Psoas muscle (tissue), 8 donors: ENCODE results near the gene HSD17B8. TPM values are rescaled to one million over a fixed set of nuclear protein-coding genes. Genes with fewer than 3 reads are reported as not detected.

Experiments
- ATAC-seq, 4 donors: fragments of 200-7000 bp; cut with Tn5 transposase; one replicate each; pipeline ENCODE4 v1.9.1; 2020; ENCODE audit warnings: moderate library complexity in 3 of 4, mild to moderate bottlenecking in 2 of 4
- DNase-seq, 2 donors: peaks; one replicate each; pipeline ENCODE4 v3.0.0-alpha.2; 2020
- H3K27ac ChIP-seq: fragments of 200-600 bp; one replicate; pipeline ENCODE4 v1.8.0; 2022
- H3K27me3 ChIP-seq, 3 donors: fragments of 200-600 bp in 1 of 3; one replicate each; pipeline versions ENCODE4 v1.6.1 to v1.8.0; 2013 to 2022; ENCODE audit warnings: low read length in 2 of 3, mild to moderate bottlenecking in 2 of 3, moderate library complexity in 1 of 3; ENCODE audit not compliant: insufficient read depth in 3 of 3
- H3K36me3 ChIP-seq, 2 donors: fragments of 200-600 bp in 1 of 2; one replicate each; pipeline versions ENCODE4 v1.6.1 to v1.8.0; 2013 to 2022; ENCODE audit warnings: low read depth in 1 of 2, mild to moderate bottlenecking in 1 of 2, moderate library complexity in 1 of 2; ENCODE audit not compliant: insufficient read depth in 1 of 2
- H3K4me1 ChIP-seq: fragments of 200-600 bp; one replicate; pipeline ENCODE4 v1.8.0; 2022
- H3K4me3 ChIP-seq: fragments of 200-600 bp; one replicate; pipeline ENCODE4 v1.8.0; 2022; ENCODE audit warnings: mild to moderate bottlenecking
- H3K9me3 ChIP-seq: fragments of 200-600 bp; one replicate; pipeline ENCODE4 v1.8.0; 2022
- CTCF ChIP-seq: fragments of 200-600 bp; IDR thresholded peaks from one replicate; pipeline ENCODE4 v1.8.0; 2022; ENCODE audit warnings: antibody characterized with exemption
- WGBS, 3 donors: extraction: QIAGEN DNeasy Blood & Tissue Kit; methylation state at CpG; one replicate each; pipeline versions ENCODE4 v1.1.6 to v1.1.7; 2013; 5-methylcytosine and 5-hydroxymethylcytosine counted together
- intact Hi-C, 2 donors: fragments of 100-400 bp; cut with DNase I; formaldehyde crosslinking; loops; one replicate each; pipeline versions ENCODE4 v1.11.0 to v1.14.2; 2022
- polyA plus RNA-seq, 3 donors: library from polyadenylated mRNA; stranded (reverse); fragments of 200-250 nt; gene quantifications; one replicate each; pipeline ENCODE4 v1.2.3, GENCODE V29; 2013
- total RNA-seq, 4 donors: library from RNA; stranded (reverse); fragmentation: NEBNext Ultra II Directional in 2 of 4; extraction: Animal tissue kit (Norgen Biotek cat#: 25700) in 2 of 4; gene quantifications; one replicate each; pipeline versions ENCODE4 v1.2.1 to v1.2.4, GENCODE V29; 2021 to 2023
- donor health status: healthy with polysubstance abuse.
- donor health status: DM: no; HTN: no; CAD: no; lungs with moderate emphysema.
- donor health status: Bipolar disorder and iron deficiency.
- donor health status: healthy.
- donor health status: DM: yes; HTN: yes; CAD: no.
- donor health status: DM: no; HTN: no; CAD: no.
- donor health status: DM: no; HTN: no; CAD: no.
- donor health status: DM: yes; HTN: yes; CAD: no.

Gene HSD17B8
- total and polyA plus RNA-seq, 7 donors = 5.3 to 18.9 (median 10.3) TPM

- peak in 1 of 2 donors; percentile 43 for DNase-seq
- ATAC-seq = peak; percentile 29 to 67 (median 38)
- TF ChIP-seq CTCF = no peak
- Histone ChIP-seq H3K27ac (no peak overlapping the region), H3K27me3 (no peaks in the 10 kb centered on the region), H3K4me1 (peaks cover 5% of the 10 kb centered on the region), H3K36me3 (no peaks in the 10 kb centered on the region), H3K4me3 (peak overlapping the region; percentile 70), H3K9me3 (no peaks in the 10 kb centered on the region)
- intact Hi-C loops = loop anchor here (1.0 to 2.0 kb wide), 3 partner anchors 36 to 88 kb away; no protein-coding TSS in a partner anchor
- 16 to 24% (median 17%) methylated on average over 13 of the region's 13 CpGs for WGBS, 3 donors
Observed at GRCh38 chr6:33160728-33161344, 43.6 kb upstream of the HSD17B8 start.

- TF ChIP-seq CTCF = peak; percentile 91
- Histone ChIP-seq H3K27ac (no peak overlapping the region), H3K4me3 (peak overlapping the region; percentile 70), H3K4me1 (peaks cover 5% of the 10 kb centered on the region), H3K36me3 (no peaks in the 10 kb centered on the region), H3K27me3 (no peaks in the 10 kb centered on the region), H3K9me3 (no peaks in the 10 kb centered on the region)
- WGBS, 3 donors = 6 to 7% (median 6%) methylated on average over 44 to 58 of the region's 58 CpGs
- DNase-seq (peak; percentile 84 to 90), ATAC-seq (peak; percentile 92 to 100 (median 94))
- intact Hi-C loops = loop anchor here (1.0 to 2.0 kb wide), 3 partner anchors 36 to 87 kb away; no protein-coding TSS in a partner anchor
Observed at GRCh38 chr6:33161354-33162331, 42.8 kb upstream of the HSD17B8 start.

GRCh38 chr6:33163540-33163939, 40.9 kb upstream of the HSD17B8 start:
- ATAC-seq (no peak), DNase-seq (no peak)
- TF ChIP-seq CTCF = no peak
- Histone ChIP-seq H3K4me3 (no peak overlapping the region), H3K27ac (no peak overlapping the region), H3K36me3 (no peaks in the 10 kb centered on the region), H3K4me1 (peaks cover 5% of the 10 kb centered on the region), H3K9me3 (no peaks in the 10 kb centered on the region), H3K27me3 (no peaks in the 10 kb centered on the region)
- intact Hi-C loops = no loop called here
- 80 to 89% (median 86%) methylated on average over 10 of the region's 10 CpGs for WGBS, 3 donors

- no peaks in the 10 kb centered on the region for H3K36me3 ChIP-seq
- H3K27ac ChIP-seq = no peak overlapping the region
- TF ChIP-seq CTCF = no peak
- intact Hi-C loops = no loop called here
- WGBS, 3 donors = 44 to 52% (median 50%) methylated on average over 10 of the region's 10 CpGs
- H3K9me3 ChIP-seq = no peaks in the 10 kb centered on the region
- no peak overlapping the region for H3K4me3 ChIP-seq
- no peak for DNase-seq
- ATAC-seq = no peak
- no peaks in the 10 kb centered on the region for H3K27me3 ChIP-seq
- H3K4me1 ChIP-seq = peaks cover 5% of the 10 kb centered on the region
Observed at GRCh38 chr6:33164176-33164575, 40.3 kb upstream of the HSD17B8 start.
